Stimulated activated CD4-positive, alpha-beta T cell treated with anti-CD3 and anti-CD28 coated beads, Interleukin-4, amount 100 ng/mL, for 1 hour (primary cell): ENCODE data around the gene STRN4.

Experiments used
- DNase-seq: peaks from one replicate; pipeline ENCODE4 v3.0.0-alpha.2; 2020

The STRN4 gene

GRCh38 chr19:46704379-46705076 lies 41.7 kb downstream of the STRN4 start:
- DNase-seq = peak; percentile 92

- no peak for DNase-seq
Observed at GRCh38 chr19:46700704-46701103, 45.5 kb downstream of the STRN4 start.

DNA sequence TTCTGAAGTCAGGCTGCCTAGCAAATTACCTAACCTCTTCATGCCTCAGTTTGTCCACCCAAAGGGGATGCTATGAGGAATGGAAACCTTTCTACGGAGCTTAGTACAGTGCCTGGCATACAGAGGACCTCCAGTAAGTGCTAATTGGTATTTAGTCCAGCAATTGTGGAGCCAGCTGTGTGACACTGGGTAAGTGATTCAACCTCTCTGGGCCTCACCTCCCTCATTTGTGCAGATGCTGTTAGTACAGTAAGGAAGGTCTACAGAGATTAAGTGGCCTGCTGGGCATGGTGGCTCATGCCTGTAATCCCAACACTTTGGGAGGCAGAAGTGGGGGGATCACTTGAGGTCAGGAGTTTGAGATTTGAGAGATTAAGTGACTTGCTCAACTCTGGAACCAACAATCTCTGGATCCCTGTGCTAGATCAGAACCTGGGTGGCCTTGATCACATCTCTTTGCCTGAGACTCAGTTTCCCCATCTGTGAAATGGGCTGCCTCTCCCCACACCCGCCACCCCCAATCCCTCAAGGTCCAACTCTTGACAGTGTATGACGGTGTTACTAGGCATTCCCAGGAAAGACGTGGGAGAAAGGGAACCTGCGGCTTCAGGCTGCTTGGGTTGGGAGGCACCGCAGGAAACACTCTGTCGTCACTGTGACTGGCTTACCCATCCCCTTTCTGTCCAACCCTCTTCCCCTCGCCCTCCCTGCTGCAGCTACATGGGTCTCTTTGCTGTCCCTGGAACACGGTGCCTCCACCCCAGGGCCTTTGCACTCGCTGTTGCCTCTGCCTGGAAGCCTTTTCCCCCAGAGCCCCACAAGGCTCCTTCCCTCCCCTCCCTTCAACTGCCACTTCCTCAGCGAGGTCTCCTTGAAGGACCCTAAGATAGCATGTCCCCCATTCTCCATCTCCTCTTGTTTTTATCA lies 47.6 kb downstream of the STRN4 start:
- no peak for DNase-seq

DNA sequence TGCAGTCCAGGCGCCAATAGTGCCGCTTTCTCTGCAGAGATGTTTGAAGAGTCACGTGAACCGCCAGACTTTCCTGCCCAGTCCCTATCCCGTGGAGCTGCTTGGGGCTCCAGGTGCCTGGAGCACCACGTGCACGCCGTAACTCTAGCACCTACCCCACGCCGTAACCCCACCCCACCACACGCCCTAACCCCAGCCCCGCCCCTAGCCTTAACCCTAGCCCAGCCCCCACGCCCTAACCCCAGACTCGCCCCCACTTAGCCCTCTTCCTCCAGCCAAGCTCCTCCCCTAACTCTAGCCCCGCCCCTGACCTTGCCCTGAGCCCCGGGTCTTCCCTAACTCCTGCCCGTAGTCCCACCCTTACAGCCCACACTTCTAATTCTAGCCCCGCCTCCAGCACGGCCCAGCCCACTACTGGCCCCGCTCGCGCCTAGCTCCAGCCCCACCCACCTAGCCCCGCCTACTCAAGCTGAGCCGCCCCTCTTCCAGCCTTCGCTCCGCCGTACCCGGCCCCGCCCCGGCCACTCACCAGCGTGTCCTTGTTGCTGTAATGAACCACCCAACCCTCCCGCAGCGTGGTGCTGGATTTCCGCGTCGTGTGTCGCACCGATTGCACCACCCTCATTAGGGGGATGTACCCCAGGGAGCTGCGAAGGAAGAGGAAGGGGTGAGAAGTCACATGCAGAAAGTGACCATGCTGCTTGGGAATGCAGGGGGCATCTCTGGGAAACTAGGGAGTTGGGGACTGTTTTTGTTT lies 48.9 kb downstream of the STRN4 start:
- DNase-seq = no peak

GRCh38 chr19:46696866-46697203 lies 49.4 kb downstream of the STRN4 start:
- no peak for DNase-seq

DNA sequence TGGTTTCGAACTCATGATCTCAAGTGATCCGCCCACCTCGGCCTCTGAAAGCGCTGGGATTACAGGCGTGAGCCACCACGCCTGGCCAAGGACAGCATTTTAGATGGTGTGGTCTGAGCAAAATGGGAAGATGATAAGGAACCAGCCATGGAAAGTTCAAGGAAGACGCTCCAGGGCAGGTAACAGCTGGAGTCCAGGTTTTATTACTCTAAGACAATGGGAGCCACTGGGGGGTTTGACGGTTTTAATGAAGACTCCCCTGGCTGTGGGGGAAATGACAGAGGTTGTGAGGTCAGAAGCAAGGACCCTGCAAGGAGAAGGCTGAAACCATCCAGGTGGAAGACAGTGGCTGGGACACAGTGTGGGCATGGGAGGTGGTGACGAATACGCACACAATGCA lies 50.2 kb downstream of the STRN4 start:
- no peak for DNase-seq

GRCh38 chr19:46693760-46694159 lies 52.5 kb downstream of the STRN4 start:
- no peak for DNase-seq

- DNase-seq = no peak
Observed at GRCh38 chr19:46692918-46693722, 53.1 kb downstream of the STRN4 start.

DNA sequence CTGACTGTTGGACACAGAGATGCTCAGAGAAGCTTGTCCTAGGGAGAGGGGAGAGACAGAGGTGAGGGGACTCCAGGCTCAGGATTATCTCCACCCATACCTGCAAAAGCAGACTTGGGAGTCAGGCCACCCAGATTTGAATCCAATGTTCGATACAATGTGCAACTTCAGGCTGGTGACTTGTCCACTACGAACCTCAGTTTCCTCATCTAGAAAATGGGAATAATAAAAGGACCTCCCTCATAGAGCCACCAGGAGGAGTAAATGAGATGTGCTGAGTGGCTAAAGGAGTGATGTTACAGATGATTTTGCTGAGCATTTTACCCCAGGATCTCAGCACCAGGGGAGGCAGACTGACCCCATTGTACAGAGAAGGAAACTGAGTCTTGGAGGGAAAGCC lies 54.3 kb downstream of the STRN4 start:
- DNase-seq = no peak

DNA sequence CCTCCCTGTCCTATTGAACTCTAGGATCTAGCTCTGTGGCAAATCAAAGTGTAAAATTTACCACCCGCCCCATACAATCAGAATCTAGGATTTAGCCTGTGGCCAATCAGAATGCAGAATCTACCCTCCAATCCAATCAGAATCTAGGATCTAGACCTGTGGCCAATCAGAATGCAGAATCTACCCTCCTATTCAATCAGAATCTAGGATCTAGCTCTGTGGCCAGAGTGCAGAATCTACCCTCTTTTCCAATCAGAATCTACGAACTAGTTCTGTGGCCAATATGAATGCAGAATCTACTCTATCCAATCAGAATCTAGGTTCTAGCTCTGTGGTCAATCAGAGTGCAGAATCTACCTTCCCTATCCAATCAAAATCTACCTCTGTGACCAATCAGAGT lies 55.1 kb downstream of the STRN4 start:
- DNase-seq = no peak

DNA sequence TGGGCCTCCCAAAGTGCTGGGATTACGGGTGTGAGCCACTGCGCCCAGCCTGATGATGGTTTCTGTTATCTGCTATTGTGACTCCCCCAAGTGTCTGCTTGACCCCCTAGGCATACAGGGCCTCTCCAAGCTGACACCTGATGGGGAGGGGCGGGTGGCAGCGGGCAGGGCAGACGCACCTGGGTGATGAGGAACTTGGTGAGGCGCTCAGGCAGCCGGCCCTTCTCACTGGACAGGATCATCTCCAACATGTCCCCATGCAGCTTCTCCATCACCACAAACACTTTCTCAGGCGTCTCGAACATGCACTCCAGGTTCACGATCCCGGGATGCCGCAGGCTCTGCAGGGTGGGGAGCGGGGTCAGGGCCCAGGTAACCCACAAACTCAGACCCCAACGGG lies 56.9 kb downstream of the STRN4 start:
- DNase-seq = no peak

GRCh38 chr19:46687438-46688145 lies 58.7 kb downstream of the STRN4 start:
- DNase-seq = no peak

DNA sequence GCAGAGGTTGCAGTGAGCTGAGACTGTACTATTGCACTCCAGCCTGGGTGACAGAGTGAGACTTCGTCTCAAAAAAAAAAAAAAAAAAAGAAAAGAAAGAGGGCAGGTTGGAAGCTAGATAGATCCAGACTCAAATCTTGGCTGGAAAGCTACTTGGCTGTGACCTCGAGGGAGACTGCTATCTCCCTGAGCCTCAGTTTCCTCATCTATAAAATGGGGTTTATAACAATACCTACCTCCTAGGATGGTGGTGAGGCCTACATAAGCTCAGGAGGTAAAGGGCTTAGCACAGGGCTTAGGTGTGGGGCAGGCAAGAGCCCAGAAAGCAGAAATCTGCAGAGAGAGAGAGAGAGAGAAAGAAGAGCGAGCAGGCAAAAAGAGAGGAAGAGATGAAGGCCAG lies 61.1 kb downstream of the STRN4 start:
- DNase-seq = no peak

DNA sequence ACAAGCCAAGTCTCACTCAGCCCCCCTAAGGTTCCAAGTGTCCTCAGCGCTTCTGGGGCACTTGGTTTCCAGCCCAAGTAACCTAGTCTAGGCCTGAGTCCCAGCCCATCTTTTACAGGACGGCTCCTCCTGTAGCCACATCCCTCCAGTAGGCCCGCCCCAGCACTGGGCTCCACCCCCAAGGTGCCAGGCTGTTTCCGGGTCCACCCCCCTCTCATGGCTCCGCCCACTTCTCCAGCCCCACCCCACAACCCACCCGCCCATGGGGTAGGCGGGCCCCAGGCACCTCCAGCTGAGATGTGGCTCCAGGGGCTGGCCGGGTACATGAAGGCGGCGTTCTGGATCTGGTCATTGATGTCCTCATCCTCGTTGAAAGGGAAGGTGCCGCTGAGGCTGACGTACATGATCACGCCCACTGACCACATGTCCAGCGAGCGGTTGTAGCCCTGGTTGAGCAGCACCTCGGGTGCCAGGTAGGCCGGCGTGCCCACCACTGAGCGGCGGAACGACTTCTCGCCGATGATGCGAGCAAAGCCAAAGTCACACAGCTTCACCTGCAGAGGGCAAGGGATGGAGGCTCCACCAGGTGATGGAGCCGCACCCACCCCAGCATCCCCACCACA lies 68.0 kb downstream of the STRN4 start:
- DNase-seq = peak; percentile 63

DNA sequence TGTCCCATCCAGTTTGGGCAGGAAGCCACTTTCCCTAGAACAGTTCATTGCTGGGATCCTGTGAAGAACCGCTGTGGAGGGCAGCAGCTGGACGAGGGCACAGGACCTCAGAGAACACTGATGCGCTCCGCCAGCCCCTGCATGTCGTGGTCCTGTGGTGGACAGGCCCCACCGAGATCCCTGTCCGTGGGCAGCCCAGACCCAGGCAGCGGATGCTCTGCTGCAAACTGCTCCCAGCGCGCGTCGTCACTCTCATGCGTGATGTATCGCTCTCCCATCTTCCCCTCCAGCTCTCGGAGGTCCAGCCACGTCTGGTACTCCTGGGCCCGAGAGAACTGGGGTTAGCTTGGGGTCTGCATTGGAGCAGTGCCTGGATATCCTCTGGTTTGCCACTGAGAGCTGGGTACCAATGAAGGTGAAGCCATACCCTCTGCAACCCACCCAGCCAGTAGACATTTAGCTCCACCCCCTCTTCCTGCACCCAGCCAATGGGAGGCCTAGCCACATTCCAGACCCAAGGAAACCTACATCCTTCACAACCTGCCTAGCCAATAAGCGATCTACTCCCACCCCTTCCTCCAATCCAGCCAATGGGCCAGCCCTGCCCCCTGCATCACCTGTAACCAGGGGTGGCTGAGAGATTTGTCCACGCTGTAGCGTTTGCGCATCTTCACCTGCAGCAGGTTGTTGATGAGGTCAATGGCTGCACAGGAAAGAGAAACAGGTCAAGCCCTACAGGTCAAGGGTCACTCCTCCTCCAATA lies 71.7 kb downstream of the STRN4 start:
- DNase-seq = no peak

DNA sequence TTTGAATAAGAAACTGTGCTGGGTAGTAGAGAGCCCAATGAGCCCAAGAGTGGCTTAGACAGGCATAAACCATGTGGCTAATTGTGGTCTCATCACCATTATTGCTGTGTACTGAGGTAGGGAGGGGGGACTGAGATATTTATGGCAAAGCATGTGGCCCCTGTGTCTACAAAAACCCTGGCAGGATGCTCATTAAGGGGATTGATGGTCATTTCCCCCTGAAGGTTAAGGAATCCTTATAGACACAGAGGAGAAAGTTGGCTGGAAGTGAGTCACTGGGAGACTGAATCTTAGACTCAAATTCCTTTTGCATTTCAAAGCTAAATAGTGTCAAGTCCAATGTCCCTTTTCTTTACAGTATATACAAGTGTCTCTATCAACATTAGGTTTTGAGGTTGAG lies 75.4 kb downstream of the STRN4 start:
- DNase-seq = no peak
